SKM-1 treated with dmso at 0.1 percent for 144 hours (cell line): ENCODE data around the gene FRK.

ENCODE experiments used
- DNase-seq: peaks from one replicate; lab custom pipeline; 2025; ENCODE audit not compliant: unreplicated experiment; lab: John Stamatoyannopoulos, UW

FRK gene

DNA sequence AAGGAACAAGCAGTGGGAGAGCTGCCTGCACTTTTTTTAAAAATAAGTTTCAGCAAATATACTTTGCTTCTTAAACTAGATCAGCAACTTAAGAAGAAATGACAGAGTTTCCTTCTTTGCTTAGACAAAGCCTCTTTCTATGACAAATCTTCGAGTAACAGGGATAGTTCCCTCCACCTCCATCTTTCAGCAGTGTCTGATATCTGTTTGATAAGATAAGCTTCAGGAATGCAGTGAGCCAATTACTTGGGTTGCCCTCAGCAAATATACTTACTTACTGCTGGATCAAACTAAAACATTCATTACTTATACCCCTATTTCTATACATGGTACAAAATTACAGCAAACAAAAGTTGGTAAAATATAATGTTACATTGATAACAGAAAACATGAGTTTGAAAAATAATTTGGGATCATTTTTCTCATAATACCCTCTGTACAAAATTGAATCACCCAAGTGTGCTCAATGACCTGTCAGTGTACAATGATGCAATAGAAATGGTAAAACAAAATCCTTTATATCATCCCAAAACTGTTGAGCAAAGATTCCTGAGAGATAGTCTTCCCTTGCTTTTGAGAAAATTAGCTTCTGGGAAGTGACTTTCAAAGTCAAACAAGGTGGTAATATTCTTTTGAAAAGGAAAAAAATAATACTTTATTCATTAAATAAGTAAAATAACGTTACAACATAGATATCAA lies 24.5 kb downstream of the FRK start:
- no peak for DNase-seq

DNA sequence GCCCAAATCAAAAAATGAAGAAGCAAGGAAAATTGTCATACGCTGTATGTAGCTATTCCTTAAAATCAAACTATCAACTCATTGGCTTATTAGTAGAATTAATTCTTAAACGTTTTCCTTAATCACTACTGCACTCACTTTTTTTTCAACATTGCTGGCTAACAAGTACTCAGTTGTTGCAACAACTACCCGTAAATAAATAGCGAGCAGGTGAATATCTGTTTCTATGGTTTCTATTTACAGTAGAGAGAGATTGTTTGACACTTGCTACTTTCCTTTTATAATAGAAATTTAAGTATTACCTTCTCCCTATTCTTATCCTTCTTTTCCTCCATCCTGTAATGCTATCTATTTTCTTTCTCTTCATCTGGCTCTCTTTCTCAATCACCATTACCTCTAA lies 25.1 kb downstream of the FRK start:
- no peak for DNase-seq

DNA sequence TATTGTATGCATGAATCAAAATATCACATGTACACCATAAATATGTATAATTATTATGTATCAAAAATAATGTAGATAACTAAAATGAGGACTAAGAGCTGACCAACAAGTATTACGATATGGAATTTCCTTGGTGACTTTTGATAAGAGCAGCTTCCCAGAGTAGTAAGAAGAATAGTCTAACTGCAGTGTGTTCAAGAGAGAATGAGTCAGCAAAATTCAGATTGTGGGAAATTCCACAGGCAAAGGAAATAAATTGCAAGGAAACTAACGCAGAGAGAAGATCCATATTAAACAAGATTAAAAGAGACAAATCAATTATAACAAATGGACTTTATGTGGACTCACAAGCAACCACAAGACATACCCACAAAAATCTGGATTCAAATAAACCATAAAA lies 26.4 kb downstream of the FRK start:
- no peak for DNase-seq

DNA sequence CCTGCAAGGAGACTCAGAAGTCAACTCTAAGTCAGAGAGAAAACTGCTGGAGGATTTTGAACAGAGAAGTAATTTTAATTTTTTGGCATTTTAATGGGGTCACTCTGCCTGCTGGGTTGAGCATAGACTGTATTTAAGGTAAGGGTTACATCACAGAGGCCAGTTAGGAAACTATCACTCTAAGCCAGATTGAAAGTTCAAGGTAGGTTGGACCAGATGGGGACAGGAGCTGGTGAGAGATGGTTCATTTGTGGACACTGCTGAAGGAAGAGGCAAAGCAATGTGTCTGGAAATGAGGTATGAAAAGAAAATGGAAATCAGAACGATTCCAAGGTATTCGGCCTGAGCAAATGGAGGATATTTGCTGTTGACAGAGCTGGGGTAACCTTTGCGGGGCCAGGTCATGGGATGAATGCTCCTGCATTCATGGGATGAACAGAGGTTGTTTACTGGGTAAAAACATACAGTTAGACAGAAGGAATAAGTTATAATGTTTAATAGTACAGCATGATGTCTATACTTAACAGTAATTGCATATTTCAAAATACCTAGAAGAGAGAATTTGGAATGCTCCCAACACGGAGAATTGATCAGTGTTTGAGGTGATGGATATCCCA lies 26.9 kb downstream of the FRK start:
- no peak for DNase-seq

DNA sequence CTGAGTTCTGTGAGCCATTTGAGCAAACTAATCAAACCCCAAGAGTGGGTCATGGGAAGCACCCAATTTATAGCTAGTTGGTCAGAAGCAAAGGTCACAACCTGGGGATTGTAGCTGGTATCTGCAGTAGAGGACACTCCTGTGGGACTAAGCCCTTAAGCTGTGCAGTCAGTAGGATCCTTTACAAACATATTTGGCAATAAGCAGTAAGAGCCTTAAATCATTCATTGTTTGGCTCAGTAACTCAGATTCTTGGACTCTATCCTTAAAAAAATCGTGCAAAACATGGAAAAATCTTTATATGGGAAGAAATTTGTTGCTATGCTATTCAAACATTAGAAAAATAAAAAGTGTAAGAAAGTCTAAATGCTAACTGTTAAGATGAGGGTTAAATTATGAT lies 29.9 kb downstream of the FRK start:
- no peak for DNase-seq

DNA sequence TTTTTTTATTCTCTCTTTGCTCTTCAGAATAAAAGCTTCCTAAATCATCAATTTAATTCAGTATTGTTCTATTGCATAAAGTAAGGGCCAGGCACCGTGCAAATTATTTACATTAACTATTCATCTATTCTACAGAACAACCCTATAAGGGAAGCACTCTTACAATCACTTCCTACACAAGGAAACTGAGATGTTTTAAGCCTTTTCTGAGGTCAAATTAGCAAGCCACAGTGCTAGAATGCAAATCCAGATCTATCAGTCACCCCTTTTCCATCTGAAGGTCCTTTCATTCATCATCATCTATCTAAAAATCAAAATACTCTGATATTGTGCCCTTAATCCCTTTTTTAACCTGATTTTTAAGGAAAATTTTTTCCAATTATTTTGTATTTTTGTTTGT lies 31.2 kb downstream of the FRK start:
- DNase-seq: no peak

DNA sequence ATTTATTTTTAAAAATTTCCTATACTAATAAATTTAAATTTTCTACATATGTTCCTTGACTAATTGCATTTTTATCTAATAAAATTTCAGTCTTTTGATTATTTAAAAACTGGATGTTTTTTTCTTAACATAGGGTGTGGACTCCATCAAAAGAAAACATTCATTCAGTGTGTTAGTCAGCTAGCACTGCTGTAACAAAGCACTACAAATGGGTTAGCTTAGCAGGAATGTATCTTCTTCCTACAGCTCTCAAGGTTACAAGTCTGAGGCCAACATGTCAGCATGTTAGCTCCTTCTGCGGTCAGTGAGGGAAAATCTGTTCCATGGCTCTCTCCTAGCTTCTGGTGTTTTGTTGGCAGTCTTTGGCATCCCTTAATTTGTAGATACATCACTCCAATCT lies 32.5 kb downstream of the FRK start:
- no peak for DNase-seq

DNA sequence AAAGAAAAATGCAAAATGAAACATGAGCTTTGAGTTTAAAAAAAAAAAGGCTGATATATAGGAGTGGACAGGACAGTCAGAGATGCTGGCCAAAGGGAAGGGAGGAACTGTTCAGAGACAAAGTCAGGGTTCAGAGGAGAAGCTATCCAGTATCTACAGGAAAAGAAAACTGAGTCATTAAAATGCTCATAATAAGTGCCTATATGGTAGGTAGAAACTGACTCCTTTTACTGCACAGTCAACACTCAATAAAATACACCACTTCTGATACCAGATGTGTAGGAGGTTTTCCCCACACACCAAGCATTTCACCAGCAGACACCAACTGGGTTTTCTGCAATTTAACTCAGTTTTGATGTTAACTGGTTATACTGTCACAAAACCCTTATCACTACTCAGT lies 32.9 kb downstream of the FRK start:
- DNase-seq: no peak

DNA sequence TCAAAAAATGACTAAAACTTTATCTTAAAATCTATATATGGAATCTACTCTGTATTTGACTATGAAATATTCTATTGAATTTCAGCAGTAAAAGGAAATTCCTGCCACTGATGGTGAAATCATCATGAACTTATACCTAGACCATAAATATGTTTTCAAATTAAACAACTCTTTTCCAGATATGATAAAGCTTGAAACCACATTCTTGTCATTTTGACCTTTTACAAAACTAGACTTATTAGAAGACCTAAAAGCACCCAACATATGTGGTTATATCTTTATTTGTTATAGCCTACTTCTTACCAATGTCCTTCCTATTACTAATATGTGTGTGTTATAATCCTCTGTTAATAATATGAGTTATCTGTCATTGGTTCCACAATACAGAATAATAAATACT lies 35.3 kb downstream of the FRK start:
- no peak for DNase-seq

DNA sequence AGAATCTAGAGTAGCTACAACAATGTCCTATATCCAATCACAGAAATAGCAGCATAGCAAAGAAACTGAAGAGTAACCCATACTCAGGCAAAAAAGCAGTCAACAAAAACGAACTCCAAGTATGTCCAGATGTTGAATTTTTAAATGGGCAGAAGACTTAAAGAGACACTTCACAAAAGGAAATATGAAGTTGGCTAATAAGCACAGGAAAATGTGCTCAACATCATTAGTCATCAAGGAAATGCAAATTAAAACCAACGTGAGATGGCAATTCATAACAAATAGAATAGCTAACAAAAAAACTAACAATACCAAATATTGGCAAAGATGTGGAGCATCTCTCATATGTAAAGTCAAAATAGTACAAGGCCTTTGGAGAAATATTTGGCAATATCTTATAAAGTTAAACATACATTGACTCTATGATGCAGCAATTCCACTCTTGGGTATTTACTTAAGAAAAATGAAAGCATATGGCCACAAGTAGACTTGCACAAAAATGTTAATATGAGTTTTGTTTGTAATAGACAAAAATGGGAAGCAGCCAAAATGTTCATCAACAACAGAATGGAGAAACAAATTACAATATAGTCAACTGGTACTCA lies 37.7 kb downstream of the FRK start:
- no peak for DNase-seq

DNA sequence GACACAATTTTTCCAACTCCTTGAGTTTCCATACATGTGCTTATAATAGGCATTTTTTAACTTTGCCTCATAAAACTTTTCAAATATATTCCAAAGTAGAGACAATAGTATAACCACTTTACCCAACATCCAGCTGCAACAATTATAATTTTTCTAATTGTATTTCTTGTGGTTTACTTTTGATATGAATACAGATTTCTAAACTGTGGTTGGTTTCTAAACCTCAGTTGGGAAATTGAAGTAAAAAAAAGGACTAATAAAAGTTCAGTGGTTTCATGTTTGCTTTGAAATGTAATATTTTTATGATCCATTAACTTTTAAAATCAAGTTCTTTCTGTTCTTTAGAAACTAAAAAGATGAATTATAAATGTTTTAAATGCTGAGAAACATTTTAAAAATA lies 40.0 kb downstream of the FRK start:
- DNase-seq: no peak

DNA sequence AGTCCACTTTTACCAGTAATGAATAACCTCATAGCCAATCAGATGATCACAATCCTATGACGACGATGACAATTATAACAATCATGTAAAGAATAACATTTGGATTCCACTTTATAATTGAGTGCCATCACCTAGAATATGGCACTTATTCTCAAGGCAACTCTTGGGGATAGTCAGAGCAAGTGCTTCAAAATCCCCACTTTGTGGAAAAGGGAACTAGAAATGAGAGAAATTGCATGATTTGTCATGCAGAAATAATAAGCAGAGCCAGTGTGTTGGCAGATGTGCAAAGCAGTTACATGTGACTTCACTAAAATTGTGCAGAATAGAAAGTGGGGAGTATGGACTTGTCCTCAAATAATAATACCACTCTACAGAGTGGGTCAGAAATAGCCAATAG lies 41.3 kb downstream of the FRK start:
- DNase-seq: peak; percentile 57

DNA sequence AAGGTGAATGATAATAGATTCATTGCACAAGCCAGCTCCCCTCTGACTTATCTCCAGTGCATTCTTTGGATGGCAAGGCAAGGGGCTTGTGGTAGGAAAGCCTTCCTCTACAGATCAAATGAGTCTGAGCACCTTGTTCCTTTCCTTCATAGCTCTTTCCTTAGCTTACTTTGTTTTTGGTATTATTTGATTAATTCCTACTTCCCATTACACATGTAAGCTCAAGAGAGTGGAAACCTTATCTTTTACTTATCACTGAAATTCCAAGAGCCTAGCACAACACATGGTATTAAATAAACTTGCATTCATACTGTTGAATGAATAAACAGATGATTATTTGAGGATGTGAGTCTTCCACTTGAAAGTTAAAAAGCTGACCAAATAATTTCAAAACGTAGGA lies 41.7 kb downstream of the FRK start:
- no peak for DNase-seq

DNA sequence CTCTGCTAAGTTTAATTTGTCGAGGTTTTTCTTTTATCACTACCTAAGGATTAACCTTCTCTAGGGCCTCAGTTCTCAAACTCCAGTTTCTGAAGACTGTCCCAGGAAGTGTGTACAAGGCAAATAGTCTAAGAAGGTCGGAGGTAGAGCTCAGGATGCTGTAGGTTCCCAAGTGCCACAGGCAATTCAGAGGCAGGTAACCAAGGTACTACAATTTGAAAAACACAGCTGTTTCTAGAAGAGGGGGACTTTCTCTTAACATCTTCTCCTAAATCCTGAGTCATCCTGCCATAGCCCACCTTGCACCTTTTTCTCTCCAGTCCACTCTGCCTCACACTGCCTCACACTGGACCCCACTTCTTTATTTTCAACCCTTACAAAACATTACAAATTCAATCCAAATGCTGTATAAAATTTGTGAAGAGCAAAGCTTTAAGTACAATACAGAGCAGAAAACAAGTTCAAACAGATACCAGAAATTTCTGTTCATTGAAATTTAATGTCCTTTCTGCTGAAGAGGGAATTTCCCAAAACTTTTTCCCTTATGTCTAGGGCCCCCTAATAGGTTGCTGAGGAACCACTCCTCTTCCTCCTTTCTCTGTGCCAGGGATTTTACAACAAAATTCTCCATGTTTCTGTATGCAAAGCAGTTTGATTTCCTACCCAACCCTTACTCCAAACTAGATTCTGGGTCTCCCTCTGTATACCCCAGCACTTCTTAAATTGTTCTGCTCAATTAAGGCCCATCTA lies 43.0 kb downstream of the FRK start:
- no peak for DNase-seq

DNA sequence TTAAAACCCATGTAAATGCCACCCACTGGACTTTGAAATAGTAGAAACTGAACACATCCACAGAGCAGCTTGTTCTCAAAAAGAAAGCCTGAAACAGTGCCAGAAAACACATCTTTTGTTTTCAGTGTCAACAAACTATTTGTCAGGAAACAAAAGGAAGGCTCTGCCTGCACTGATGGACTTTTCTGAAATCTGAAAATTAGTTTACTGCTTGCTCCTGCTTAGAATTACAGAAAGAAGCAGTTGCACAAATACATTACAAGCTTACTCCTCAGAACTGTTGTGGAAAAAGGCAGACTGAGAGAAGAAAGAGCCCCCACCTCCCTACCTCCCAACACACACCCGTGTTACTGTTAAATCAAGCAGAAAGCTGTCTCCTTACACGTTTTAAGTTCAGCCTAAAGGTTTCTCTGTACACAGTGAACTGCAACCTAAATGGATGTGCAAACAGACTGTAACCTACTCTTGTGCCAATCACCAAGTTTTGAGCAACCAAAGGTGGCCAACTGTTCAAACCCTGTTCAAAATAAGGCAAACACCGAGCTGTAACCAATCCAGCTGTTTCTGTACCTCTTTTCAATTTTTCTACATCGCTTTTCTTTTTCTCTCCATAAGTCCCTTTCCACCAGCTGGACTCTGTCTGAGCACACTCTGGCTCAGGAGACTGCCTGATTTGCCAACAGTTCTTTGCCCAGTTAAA lies 43.7 kb downstream of the FRK start:
- DNase-seq: no peak

DNA sequence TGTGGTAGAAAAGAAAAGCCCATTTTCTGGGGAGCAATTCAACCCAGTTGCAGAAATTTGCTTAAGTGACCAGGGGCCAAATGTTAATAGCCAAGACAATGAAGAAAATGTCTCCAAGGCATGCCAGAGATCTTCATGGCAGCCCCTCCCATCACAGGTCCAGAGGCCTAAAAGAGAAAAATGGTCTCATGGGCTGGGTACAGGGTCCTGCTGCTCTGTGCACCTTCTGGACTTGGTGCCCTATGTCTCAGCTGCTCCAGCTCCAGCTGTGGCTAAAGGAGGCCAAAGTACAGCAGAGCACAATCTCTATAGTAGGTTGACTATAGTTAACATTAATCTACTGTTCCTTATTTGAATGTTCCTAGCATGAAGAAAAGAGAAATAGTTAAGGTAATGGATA lies 44.7 kb downstream of the FRK start:
- no peak for DNase-seq

DNA sequence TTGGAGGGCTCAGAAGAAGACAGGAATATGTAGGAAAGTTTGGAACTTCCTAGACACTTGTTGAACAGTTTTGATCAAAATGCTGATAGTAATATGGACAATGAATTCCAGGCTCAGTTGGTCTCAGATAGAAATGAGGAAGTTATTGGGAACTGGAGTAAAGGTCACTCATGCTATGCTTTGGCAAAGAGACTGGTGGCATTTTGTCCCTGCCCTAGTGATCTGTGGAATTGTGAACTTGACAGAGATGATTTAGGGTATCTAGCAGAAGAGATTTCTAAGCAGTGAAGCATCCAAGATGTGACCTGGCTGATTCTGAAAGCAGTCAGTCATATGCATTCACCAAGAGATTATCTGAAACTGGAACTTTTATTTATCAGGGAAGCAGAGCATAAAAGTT lies 45.1 kb downstream of the FRK start:
- DNase-seq: no peak

DNA sequence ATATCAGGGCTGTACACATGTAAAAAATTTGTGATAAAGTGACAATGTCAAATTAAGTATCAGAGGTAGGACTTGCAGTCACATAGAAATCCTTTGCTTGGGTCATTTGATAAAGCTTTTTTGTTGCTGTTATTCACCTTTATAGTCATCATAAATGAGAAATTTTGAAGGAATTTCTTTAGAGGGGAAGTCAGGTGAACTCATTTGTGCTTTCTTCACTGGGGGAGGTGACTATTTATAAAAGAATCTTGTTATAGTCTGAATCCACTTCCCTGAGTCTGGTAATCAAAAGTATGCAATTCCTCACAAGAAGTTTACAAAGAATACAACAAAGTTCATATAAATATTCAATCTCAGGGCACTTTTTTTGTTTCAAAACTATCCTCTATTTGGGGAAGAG lies 47.7 kb downstream of the FRK start:
- DNase-seq: no peak

DNA sequence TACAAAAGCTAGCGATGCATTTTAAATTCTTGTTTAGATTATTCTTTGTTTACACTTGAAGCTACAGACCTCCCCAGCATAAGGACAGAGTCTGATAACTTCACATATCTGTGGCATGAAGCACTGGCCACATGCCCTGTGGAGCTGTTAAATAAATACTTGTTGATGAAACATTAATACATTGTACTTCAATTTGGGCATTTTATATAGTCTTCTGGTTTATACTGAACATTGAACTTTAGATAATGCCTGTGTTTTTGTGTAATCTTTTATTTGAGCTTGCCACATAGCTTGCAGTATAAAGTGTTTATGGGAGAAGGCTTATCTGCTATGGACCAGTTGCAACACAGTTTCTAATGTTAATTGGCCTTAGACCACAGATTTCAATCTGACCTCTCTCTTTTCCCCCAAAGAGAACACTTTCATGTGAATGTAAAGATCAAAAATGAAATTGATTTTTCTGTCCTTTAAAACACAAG lies 48.2 kb downstream of the FRK start:
- no peak for DNase-seq

DNA sequence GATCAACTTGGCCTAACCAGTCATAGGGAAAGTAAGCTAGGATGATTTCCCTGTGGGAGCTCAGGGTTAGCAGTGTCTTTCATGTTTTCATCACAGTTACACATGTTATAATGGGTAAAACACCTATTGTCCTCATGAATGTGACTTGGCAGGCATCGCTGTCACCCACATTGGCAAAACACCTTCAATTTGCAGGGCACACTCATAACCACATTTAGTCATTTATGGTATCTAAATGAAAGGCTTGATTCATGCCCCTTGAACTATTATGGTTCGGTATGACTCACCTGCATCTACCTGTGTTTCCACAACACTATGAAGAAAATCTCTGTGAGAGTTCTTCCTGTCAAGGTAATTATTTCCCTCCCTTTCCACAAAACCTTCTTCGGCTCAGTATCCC lies 49.2 kb downstream of the FRK start:
- DNase-seq: no peak

DNA sequence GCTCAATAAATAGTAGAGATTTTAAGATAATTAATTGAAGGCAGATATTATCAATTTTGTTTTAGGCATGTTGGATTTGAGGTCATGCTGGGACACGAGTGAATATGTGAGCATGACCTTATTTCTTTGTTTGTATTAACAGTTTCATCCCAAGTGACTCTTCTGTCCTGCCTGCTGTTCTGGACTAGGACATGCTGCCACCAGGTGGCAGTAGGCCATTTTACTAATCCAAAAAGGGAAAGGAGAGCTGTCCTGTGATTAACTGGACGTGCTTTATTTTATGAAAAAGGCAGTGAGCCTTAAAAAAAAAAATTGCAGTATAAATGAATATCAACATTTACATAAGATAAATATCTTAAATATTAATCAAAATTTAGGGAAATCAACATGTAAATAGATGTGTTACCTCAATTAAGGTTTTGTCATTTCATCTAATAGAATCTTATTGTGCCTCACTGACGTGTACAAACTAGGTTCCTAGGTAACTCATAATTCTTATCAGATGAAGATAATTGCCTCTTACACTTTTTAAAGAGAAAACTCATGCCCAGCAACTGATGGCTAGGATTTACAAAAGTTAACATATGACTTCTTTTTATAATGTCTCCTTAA lies 49.8 kb downstream of the FRK start:
- DNase-seq: peak; percentile 43
